OCI-LY3 (cell line): ENCODE results near the gene EPS8.

Experiments
- H2AFZ ChIP-seq: fragments of 200-600, 300-600 bp; shearing (Covaris generic); 2 replicates; pipeline ENCODE4 v1.6.0; 2014; ENCODE audit warnings: antibody characterized with exemption, low read depth, low read length
- H3K27ac ChIP-seq: fragments of 200-600, 300-600 bp; sonication (generic); 2 replicates; pipeline ENCODE4 v1.5.1; 2014; ENCODE audit warnings: mild to moderate bottlenecking, low read length, moderate library complexity, mixed read lengths
- H3K27me3 ChIP-seq: fragments of 200-600, 300-600 bp; sonication (generic); 2 replicates; pipeline ENCODE4 v1.6.1; 2014; ENCODE audit warnings: low read depth, low read length, mixed read lengths
- H3K36me3 ChIP-seq: fragments of 200-600, 300-600 bp; sonication (generic); replicated peaks from 2 replicates; pipeline ENCODE3; 2014; ENCODE audit warnings: low read depth, low read length, mixed read lengths
- H3K4me1 ChIP-seq: fragments of 300-600, 200-600 bp; sonication (generic); 2 replicates; pipeline ENCODE4 v1.6.1; 2014; ENCODE audit warnings: low read length, mixed read lengths
- H3K4me2 ChIP-seq: fragments of 200-600, 300-600 bp; sonication (generic); 2 replicates; pipeline ENCODE4 v1.6.1; 2014; ENCODE audit warnings: low read length, mixed read lengths
- H3K4me3 ChIP-seq: fragments of 300-600, 200-600 bp; sonication (generic); 2 replicates; pipeline ENCODE4 v1.5.1; 2014; ENCODE audit warnings: antibody characterized with exemption, mild to moderate bottlenecking, low read length, moderate library complexity
- H3K79me2 ChIP-seq: fragments of 300-600, 200-600 bp; shearing (Covaris generic); 2 replicates; pipeline ENCODE4 v1.6.1; 2014; ENCODE audit warnings: mild to moderate bottlenecking, low read length, mixed read lengths
- H3K9ac ChIP-seq: fragments of 300-600, 200-600 bp; shearing (Covaris generic); 2 replicates; pipeline ENCODE4 v1.6.0; 2014; ENCODE audit warnings: mild to moderate bottlenecking, low read length, moderate library complexity
- H3K9me3 ChIP-seq: fragments of 200-600, 300-600 bp; shearing (Covaris generic); 2 replicates; pipeline ENCODE4 v1.6.1; 2014; ENCODE audit warnings: low read length, mixed read lengths; ENCODE audit not compliant: insufficient read depth
- H4K20me1 ChIP-seq: fragments of 200-600, 300-600 bp; sonication (generic); 2 replicates; pipeline ENCODE4 v1.6.1; 2016; ENCODE audit warnings: low read length, mixed read lengths; ENCODE audit not compliant: insufficient read depth
- EZH2phosphoT487 ChIP-seq: fragments of 200-600 bp; shearing (Covaris generic); IDR thresholded peaks from 2 replicates; pipeline ENCODE4 v1.6.1; 2018; ENCODE audit warnings: antibody characterized with exemption, mixed run types, low read depth
- TF ChIP-seq, protein P1 (sequence below): fragments of 200-600, 300-600 bp; sonication (generic); IDR thresholded peaks from 2 replicates; pipeline ENCODE4 v1.5.1; 2014; ENCODE audit warnings: antibody characterized with exemption, low read length, low read depth

EPS8 gene

DNA sequence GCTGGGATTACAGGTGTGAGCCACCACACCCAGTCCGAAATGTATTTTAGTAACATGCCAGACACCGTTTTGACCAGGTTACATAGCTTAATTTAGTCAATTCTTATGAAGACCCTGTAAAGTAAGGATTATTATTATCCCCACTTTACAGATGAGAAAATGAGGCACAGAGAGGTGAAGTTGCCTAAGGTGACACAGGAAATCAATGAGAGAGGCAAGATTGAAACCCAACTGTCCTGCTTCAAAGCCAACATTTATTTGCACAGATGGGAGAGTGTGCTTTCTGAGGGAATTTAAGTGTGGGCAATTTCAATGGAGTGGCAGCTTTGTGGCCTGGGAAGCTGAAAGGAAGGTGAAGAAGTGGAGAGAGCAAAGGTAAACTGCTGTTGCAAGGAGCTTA lies 19.1 kb upstream of the EPS8 start:
- Histone ChIP-seq H3K27ac (no peak overlapping the region), H3K9ac (no peak overlapping the region), H2AFZ (no peak overlapping the region), H4K20me1 (no peaks in the 10 kb centered on the region), H3K9me3 (no peaks in the 10 kb centered on the region), H3K79me2 (no peaks in the 10 kb centered on the region), H3K4me2 (no peak overlapping the region), H3K4me1 (no peaks in the 10 kb centered on the region), H3K36me3 (no peaks in the 10 kb centered on the region), H3K4me3 (no peak overlapping the region), H3K27me3 (no peaks in the 10 kb centered on the region; the same call in 1 of the 2 replicates)
- TF ChIP-seq EZH2phosphoT487, result no peak
- TF ChIP-seq, protein P1, sequence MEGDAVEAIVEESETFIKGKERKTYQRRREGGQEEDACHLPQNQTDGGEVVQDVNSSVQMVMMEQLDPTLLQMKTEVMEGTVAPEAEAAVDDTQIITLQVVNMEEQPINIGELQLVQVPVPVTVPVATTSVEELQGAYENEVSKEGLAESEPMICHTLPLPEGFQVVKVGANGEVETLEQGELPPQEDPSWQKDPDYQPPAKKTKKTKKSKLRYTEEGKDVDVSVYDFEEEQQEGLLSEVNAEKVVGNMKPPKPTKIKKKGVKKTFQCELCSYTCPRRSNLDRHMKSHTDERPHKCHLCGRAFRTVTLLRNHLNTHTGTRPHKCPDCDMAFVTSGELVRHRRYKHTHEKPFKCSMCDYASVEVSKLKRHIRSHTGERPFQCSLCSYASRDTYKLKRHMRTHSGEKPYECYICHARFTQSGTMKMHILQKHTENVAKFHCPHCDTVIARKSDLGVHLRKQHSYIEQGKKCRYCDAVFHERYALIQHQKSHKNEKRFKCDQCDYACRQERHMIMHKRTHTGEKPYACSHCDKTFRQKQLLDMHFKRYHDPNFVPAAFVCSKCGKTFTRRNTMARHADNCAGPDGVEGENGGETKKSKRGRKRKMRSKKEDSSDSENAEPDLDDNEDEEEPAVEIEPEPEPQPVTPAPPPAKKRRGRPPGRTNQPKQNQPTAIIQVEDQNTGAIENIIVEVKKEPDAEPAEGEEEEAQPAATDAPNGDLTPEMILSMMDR, result no peak

DNA sequence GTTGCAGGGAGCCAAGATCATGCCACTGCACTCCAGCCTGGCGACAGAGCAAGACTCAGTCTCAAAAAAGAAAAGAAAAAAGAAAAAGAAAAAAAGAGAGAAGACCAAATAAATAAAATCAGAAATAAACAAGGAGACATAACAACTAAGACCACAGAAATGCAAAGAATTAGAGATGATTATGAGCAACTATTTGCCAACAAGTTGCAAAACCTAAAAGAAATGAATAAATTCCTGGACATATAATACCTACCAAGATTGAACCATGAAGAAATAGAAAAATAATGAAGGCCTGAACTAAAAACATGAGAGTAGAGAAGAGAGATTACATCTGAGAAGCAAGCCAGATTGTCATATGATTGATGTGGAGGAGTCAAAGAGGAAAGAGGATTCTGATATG lies 17.6 kb upstream of the EPS8 start:
- Histone ChIP-seq H3K4me3 (no peak overlapping the region), H3K9ac (no peak overlapping the region), H4K20me1 (no peaks in the 10 kb centered on the region), H3K79me2 (no peaks in the 10 kb centered on the region), H3K9me3 (no peaks in the 10 kb centered on the region), H3K36me3 (no peaks in the 10 kb centered on the region), H3K27ac (no peak overlapping the region), H3K27me3 (no peaks in the 10 kb centered on the region; the same call in 1 of the 2 replicates), H3K4me1 (no peaks in the 10 kb centered on the region), H3K4me2 (no peak overlapping the region), H2AFZ (no peak overlapping the region)
- no peak for TF ChIP-seq EZH2phosphoT487
- TF ChIP-seq, protein P1, result no peak

DNA sequence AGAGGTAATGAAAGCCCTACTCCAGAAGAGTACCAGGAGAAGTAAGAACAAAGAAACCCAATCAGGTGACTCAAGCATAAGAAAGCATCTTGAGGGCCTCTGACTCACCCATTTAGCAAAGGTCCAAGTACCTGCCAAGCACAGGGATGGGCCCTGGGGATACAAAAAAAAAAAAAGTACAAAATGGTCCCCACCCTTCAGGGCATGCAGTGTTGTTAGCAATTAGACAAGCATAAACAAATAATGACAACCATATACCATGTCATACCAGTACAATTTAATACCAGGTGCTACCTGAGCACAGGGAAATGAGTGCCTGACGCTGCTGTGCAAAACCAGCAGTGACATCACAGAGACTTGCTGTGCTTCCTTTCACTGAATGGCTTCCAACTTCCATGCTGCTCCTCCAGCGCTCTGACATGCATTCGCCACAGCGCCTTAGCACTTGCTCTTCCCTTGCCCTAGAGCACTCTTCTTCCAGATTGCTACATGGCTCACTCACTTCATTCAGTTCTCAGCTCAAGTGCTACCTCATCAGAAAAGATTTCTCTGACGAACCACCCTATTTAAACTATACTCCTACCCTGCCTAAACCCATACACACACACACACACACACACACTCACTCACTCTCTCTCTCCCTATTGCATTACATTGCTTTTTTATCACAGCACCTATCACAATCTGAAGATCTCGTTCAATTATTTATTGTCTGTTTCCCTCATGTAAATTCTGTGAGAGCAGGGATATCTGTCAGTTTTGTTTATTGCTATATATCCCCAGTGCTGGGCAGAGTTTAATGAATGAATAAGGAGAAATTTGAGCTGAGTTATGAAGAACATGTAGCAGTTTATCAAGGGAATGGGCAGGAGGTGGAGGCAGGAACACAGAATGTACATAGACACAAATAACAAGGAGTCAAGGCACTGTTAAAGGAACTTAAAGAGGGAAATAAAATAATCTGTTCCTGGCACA lies 12.9 kb upstream of the EPS8 start:
- Histone ChIP-seq H3K4me2 (no peak overlapping the region), H3K27ac (no peak overlapping the region), H3K27me3 (no peaks in the 10 kb centered on the region), H4K20me1 (no peaks in the 10 kb centered on the region), H3K36me3 (no peaks in the 10 kb centered on the region), H3K4me3 (no peak overlapping the region), H3K79me2 (no peaks in the 10 kb centered on the region), H3K9me3 (no peaks in the 10 kb centered on the region), H2AFZ (no peak overlapping the region), H3K4me1 (no peaks in the 10 kb centered on the region), H3K9ac (no peak overlapping the region)
- TF ChIP-seq, protein P1, result no peak
- no peak for TF ChIP-seq EZH2phosphoT487

DNA sequence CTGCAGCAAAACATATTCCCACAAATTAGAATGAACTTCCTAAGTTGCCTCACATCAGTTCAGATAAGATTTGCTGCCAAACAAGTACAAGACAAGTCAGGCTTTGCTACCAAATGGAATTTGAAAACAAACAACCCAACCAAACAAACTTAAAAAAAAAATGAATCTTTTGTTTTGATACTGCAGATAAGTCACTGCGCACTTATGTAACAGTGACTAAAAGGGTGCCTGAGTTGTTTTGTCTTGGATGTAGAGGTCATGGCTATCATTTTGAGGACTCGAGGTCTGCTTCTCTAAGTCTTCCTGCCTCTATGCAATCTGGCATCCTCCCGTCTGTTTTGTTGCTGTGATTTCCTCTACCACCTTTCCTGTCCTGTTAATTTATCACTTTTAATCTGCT lies 11.1 kb upstream of the EPS8 start:
- TF ChIP-seq, protein P1, result no peak
- Histone ChIP-seq H4K20me1 (no peaks in the 10 kb centered on the region), H3K79me2 (no peaks in the 10 kb centered on the region), H3K27me3 (no peaks in the 10 kb centered on the region), H3K27ac (no peak overlapping the region), H3K4me1 (no peaks in the 10 kb centered on the region), H3K4me3 (no peak overlapping the region), H2AFZ (no peak overlapping the region), H3K9ac (no peak overlapping the region), H3K9me3 (no peaks in the 10 kb centered on the region), H3K36me3 (no peaks in the 10 kb centered on the region), H3K4me2 (no peak overlapping the region)
